Glutamatergic neuron (in vitro differentiated cells): ENCODE measurements around the gene MMD. TPM values are rescaled to one million over a fixed set of nuclear protein-coding genes. Genes with fewer than 3 reads are reported as not detected.
"Not testable (repeated sequence)": the region's sequence is repeated elsewhere in the genome, so short reads cannot be mapped to it uniquely, and the experiment has no call there.

Source experiments
- DNase-seq: peaks from one replicate; pipeline ENCODE4 v3.0.0; 2022
- H3K27ac Mint-ChIP-seq: one replicate; pipeline ENCODE4 v1.8.0; 2020; ENCODE audit warnings: mild to moderate bottlenecking, mixed read lengths, inconsistent platforms; ENCODE audit not compliant: unreplicated experiment
- H3K27me3 Mint-ChIP-seq: one replicate; pipeline ENCODE4 v1.8.0; 2020; ENCODE audit warnings: mild to moderate bottlenecking, moderate library complexity, mixed read lengths, inconsistent platforms; ENCODE audit not compliant: unreplicated experiment
- H3K36me3 Mint-ChIP-seq: one replicate; pipeline ENCODE4 v1.8.0; 2020; ENCODE audit warnings: mild to moderate bottlenecking, mixed read lengths, inconsistent platforms; ENCODE audit not compliant: unreplicated experiment
- H3K4me1 Mint-ChIP-seq: one replicate; pipeline ENCODE4 v1.8.0; 2020; ENCODE audit warnings: mild to moderate bottlenecking, low read depth, mixed read lengths, inconsistent platforms; ENCODE audit not compliant: unreplicated experiment
- H3K4me3 Mint-ChIP-seq: one replicate; pipeline ENCODE4 v1.8.0; 2020; ENCODE audit warnings: mild to moderate bottlenecking, mixed read lengths, inconsistent platforms; ENCODE audit not compliant: unreplicated experiment
- H3K9me3 Mint-ChIP-seq: one replicate; pipeline ENCODE4 v1.8.0; 2020; ENCODE audit warnings: mild to moderate bottlenecking, moderate library complexity, mixed read lengths, inconsistent platforms; ENCODE audit not compliant: unreplicated experiment
- total RNA-seq: library from RNA; stranded (reverse); fragmentation: NEBNext Ultra II Directional; extraction: Animal tissue kit (Norgen Biotek cat#: 25700); gene quantifications from one replicate; pipeline ENCODE4 v1.2.1, GENCODE V29; 2021; ENCODE audit not compliant: unreplicated experiment
- TF ChIP-seq, protein P1 (sequence below): fragments of 200-600 bp; sonication (generic); IDR thresholded peaks from one replicate; pipeline ENCODE4 v1.5.0; 2021; ENCODE audit not compliant: partially characterized antibody, unreplicated experiment

Gene MMD
- total RNA-seq, 1 donor from 2014 or later = 60.6 TPM

DNA sequence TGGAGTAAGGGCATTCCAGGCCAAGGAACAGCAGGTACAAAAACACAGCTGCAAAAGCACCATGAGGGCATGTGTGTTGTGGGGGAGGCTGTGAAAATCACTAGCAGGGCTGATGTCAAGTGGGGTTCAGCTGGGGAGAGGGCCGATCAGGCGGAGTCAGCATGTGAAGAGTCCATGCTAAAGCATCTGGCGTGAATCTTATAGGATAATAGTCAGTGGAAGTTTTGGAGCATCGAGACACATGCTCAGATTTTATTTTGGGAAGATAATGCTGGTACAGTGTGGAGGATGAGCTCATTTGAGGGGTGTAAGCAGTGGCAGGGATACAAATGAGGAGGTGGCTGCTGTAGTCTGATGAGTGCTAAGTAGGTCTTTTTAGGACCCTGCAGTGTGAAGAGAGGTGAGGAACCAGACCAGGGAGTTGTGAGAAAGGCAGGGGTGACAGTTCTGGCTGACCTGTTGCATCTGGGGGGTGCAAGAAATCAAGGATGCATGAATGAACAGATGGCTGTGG, 30.3 kb downstream of the MMD start:
- no peaks in the 10 kb centered on the region for H3K36me3 Mint-ChIP-seq
- peaks cover 4% of the 10 kb centered on the region for H3K9me3 Mint-ChIP-seq
- H3K27me3 Mint-ChIP-seq = no peaks in the 10 kb centered on the region
- DNase-seq = no peak
- TF ChIP-seq, protein P1, sequence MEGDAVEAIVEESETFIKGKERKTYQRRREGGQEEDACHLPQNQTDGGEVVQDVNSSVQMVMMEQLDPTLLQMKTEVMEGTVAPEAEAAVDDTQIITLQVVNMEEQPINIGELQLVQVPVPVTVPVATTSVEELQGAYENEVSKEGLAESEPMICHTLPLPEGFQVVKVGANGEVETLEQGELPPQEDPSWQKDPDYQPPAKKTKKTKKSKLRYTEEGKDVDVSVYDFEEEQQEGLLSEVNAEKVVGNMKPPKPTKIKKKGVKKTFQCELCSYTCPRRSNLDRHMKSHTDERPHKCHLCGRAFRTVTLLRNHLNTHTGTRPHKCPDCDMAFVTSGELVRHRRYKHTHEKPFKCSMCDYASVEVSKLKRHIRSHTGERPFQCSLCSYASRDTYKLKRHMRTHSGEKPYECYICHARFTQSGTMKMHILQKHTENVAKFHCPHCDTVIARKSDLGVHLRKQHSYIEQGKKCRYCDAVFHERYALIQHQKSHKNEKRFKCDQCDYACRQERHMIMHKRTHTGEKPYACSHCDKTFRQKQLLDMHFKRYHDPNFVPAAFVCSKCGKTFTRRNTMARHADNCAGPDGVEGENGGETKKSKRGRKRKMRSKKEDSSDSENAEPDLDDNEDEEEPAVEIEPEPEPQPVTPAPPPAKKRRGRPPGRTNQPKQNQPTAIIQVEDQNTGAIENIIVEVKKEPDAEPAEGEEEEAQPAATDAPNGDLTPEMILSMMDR = no peak
- H3K4me1 Mint-ChIP-seq = peaks cover 27% of the 10 kb centered on the region
- H3K4me3 Mint-ChIP-seq = no peak overlapping the region
- no peak overlapping the region for H3K27ac Mint-ChIP-seq

DNA sequence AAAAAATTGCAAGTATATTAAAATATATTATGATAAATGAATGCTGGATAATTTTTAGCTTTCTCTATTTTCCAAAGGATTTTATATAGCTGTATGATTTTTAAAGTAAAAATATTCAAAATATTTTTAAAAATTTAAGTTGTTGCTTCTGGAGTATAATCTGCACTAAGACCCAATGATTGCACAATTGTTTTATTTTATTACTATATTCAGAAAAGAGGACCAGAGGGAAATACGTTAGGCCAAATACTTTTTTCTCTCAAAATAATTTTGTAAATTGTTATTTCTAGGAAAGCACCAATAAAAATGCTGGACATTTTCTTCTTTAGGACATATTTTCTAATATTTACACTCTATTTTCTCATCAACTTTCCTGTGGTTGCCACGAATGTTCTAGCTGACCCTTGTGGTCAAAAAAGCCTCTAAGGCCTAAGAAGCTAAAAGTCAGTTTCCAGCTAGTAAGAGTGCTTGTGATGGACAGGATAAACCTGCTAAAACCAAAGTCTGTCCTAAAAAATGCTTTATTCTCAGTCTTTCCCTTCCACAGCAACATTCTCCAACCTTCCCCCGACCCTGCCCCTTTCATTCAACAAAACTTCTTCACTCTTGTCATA, 31.2 kb downstream of the MMD start:
- H3K27me3 Mint-ChIP-seq = no peaks in the 10 kb centered on the region
- TF ChIP-seq, protein P1 = no peak
- no peak overlapping the region for H3K27ac Mint-ChIP-seq
- no peak for DNase-seq
- peaks cover 4% of the 10 kb centered on the region for H3K9me3 Mint-ChIP-seq
- H3K4me1 Mint-ChIP-seq = peaks cover 27% of the 10 kb centered on the region
- H3K4me3 Mint-ChIP-seq = no peak overlapping the region
- H3K36me3 Mint-ChIP-seq = no peaks in the 10 kb centered on the region

DNA sequence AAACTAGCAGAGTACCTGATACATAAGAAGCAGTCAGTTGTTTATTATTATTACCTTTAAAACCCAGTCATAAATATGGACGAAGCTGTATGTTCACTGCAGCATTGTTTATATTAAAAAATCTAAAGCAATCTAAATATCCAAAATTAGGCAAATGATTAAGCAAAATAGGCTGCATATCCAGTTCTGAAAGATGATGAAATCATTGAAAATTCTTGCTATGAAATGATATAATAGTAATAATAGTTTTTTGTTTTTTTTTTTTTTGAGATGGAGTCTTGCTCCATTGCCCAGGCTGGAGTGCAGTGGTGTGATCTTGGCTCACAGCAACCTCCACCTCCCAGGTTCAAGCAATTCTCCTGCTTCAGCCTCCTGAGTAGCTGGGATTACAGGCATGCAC, 31.9 kb downstream of the MMD start:
- not testable (repeated sequence) for H3K27me3 Mint-ChIP-seq, H3K36me3 Mint-ChIP-seq, H3K27ac Mint-ChIP-seq, H3K4me3 Mint-ChIP-seq, H3K9me3 Mint-ChIP-seq, DNase-seq
- H3K4me1 Mint-ChIP-seq = peaks cover 22% of the 10 kb centered on the region

DNA sequence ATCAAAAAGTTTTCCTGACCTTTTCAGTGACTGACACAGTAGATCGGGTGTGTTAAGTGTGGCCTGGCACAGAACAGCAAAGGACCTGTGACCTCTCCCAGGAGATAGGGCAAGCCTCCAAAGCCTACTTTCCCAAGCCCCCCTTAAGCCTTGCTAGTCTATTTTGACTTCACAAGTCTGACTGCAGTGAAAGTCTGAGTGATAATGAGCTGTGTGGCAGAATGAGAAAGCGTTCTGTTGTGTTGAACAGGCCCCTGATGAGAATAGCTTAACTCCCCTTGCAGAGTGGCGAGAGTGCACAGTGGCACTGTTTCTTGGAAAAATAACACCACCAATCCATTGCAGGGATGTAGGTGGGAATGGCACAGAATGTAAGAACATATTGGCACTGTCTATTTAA, 32.8 kb downstream of the MMD start:
- no peaks in the 10 kb centered on the region for H3K27me3 Mint-ChIP-seq

DNA sequence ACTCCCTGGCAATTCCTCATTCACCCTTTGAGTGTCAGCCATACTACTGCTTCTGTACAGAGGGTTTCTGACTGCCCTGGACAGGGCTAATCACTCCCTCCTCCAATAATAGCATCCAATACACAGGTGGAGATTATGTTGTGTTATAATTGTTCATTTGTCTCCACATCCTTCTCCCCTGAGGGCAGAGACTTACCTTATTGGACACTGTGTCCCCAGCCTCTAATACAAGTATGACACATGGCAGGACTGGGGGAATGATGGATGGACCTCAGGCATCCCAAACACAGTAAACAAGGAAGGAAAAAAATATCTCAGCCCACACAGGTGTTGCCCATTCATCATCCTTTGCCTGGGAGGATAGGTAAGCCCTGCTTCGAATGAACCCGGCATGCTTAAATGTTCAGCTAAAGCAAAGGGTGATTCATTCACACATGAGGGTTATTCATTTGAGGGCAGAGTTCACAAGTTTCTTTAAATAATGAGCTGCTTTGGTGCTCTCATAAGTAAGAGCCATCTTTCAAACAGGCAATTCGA, 34.8 kb downstream of the MMD start:
- no peaks in the 10 kb centered on the region for H3K36me3 Mint-ChIP-seq
- TF ChIP-seq, protein P1 = no peak
- peaks cover 19% of the 10 kb centered on the region for H3K4me1 Mint-ChIP-seq
- H3K27me3 Mint-ChIP-seq = no peaks in the 10 kb centered on the region
- DNase-seq = no peak
- no peak overlapping the region for H3K4me3 Mint-ChIP-seq
- no peak overlapping the region for H3K27ac Mint-ChIP-seq
- H3K9me3 Mint-ChIP-seq = peaks cover 4% of the 10 kb centered on the region

More for the DNA sequence above, 32.8 kb downstream of the MMD start:
- peaks cover 19% of the 10 kb centered on the region for H3K4me1 Mint-ChIP-seq
- no peak overlapping the region for H3K27ac Mint-ChIP-seq
- peaks cover 4% of the 10 kb centered on the region for H3K9me3 Mint-ChIP-seq
- TF ChIP-seq, protein P1 = no peak
- H3K4me3 Mint-ChIP-seq = no peak overlapping the region
- H3K36me3 Mint-ChIP-seq = no peaks in the 10 kb centered on the region
- no peak for DNase-seq
